Measurements from ENCODE around the gene COQ3. TPM values are rescaled to one million over a fixed set of nuclear protein-coding genes. Genes with fewer than 3 reads are reported as not detected.
A peak's percentile ranks its signal among the peaks of the same experiment; 100 is the strongest.

The COQ3 gene
- total RNA-seq, 1 donor from 2014 or later, result 12.0 TPM

- peaks cover 26 to 53% (median 42%) of the 10 kb centered on the region in 3 donors for H3K4me1 ChIP-seq (ENCODE audit: control insufficient read depth in 3 of 3, insufficient read depth in 3 of 3, low read length in 3 of 3)
- H3K27me3 ChIP-seq (ENCODE audit: control insufficient read depth in 3 of 3, insufficient read depth in 3 of 3, low read length in 3 of 3), result no peaks in the 10 kb centered on the region
- peak overlapping the region; percentile 99 to 100 (median 99) for H3K9ac ChIP-seq (ENCODE audit: low read depth in 1 of 3, low read length in 3 of 3)
- H3K36me3 ChIP-seq (ENCODE audit: control insufficient read depth in 3 of 3, insufficient read depth in 3 of 3, low read length in 3 of 3), result peaks cover 0 to 7% (median 0%) of the 10 kb centered on the region in 3 donors
- H3K4me3 ChIP-seq (ENCODE audit: low read length in 3 of 3), result peak overlapping the region; percentile 93 to 99 (median 98)
- no peaks in the 10 kb centered on the region for H3K9me3 ChIP-seq (ENCODE audit: control insufficient read depth in 3 of 3, low read length in 3 of 3)
- peak overlapping the region; percentile 100 for H3K27ac ChIP-seq (ENCODE audit: low read depth, low read length)
Observed at GRCh38 chr6:99424022-99424421, 30.0 kb upstream of the COQ3 start.

DNA sequence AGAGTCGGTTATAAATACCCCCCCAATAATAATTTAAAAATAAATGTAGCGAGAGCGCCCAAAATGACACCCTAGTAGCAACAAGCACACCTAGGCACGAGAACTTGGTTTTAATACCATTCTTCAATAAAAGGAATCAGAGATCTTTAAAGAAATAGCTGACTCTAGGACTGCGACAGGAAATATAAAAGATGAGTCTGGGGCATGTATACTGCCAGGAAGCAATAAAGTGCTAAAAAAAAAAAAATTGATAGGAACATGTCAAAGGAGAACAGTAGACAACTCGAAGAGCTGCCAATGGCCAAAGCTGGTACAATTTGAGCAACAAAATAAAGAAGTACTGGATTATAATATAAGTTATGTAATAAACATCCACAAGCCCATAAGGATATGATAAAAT is 28.9 kb upstream of the COQ3 start:
- Histone ChIP-seq H3K4me1 (ENCODE audit: control insufficient read depth in 3 of 3, insufficient read depth in 3 of 3, low read length in 3 of 3) (peaks cover 26 to 53% (median 44%) of the 10 kb centered on the region in 3 donors), H3K27ac (ENCODE audit: low read depth, low read length) (no peak overlapping the region), H3K36me3 (ENCODE audit: control insufficient read depth in 3 of 3, insufficient read depth in 3 of 3, low read length in 3 of 3) (peaks cover 0 to 7% (median 0%) of the 10 kb centered on the region in 3 donors), H3K27me3 (ENCODE audit: control insufficient read depth in 3 of 3, insufficient read depth in 3 of 3, low read length in 3 of 3) (no peaks in the 10 kb centered on the region), H3K9ac (ENCODE audit: low read depth in 1 of 3, low read length in 3 of 3) (no peak overlapping the region), H3K9me3 (ENCODE audit: control insufficient read depth in 3 of 3, low read length in 3 of 3) (no peaks in the 10 kb centered on the region), H3K4me3 (ENCODE audit: low read length in 3 of 3) (no peak overlapping the region)

- no peaks in the 10 kb centered on the region for H3K9me3 ChIP-seq (ENCODE audit: control insufficient read depth in 3 of 3, low read length in 3 of 3)
- peaks cover 3 to 29% (median 15%) of the 10 kb centered on the region in 3 donors for H3K4me1 ChIP-seq (ENCODE audit: control insufficient read depth in 3 of 3, insufficient read depth in 3 of 3, low read length in 3 of 3)
- H3K27ac ChIP-seq (ENCODE audit: low read depth, low read length), result no peak overlapping the region
- peaks cover 0 to 2% (median 0%) of the 10 kb centered on the region in 3 donors for H3K36me3 ChIP-seq (ENCODE audit: control insufficient read depth in 3 of 3, insufficient read depth in 3 of 3, low read length in 3 of 3)
- H3K27me3 ChIP-seq (ENCODE audit: control insufficient read depth in 3 of 3, insufficient read depth in 3 of 3, low read length in 3 of 3), result no peaks in the 10 kb centered on the region
- peak overlapping the region in 1 of 3 donors; percentile 57 for H3K9ac ChIP-seq (ENCODE audit: low read depth in 1 of 3, low read length in 3 of 3)
- H3K4me3 ChIP-seq (ENCODE audit: low read length in 3 of 3), result no peak overlapping the region
Observed at GRCh38 chr6:99416892-99417767, 23.1 kb upstream of the COQ3 start.

- H3K4me3 ChIP-seq (ENCODE audit: low read length in 3 of 3), result no peak overlapping the region
- H3K9me3 ChIP-seq (ENCODE audit: control insufficient read depth in 3 of 3, low read length in 3 of 3), result no peaks in the 10 kb centered on the region
- H3K27ac ChIP-seq (ENCODE audit: low read depth, low read length), result no peak overlapping the region
- no peak overlapping the region for H3K9ac ChIP-seq (ENCODE audit: low read depth in 1 of 3, low read length in 3 of 3)
- H3K4me1 ChIP-seq (ENCODE audit: control insufficient read depth in 3 of 3, insufficient read depth in 3 of 3, low read length in 3 of 3), result peaks cover 0 to 24% (median 9%) of the 10 kb centered on the region in 3 donors
- peaks cover 0 to 3% (median 0%) of the 10 kb centered on the region in 3 donors for H3K36me3 ChIP-seq (ENCODE audit: control insufficient read depth in 3 of 3, insufficient read depth in 3 of 3, low read length in 3 of 3)
- H3K27me3 ChIP-seq (ENCODE audit: control insufficient read depth in 3 of 3, insufficient read depth in 3 of 3, low read length in 3 of 3), result no peaks in the 10 kb centered on the region
Observed at GRCh38 chr6:99416226-99416625, 22.2 kb upstream of the COQ3 start.

GRCh38 chr6:99415446-99415845 is 21.5 kb upstream of the COQ3 start:
- H3K27ac ChIP-seq (ENCODE audit: low read depth, low read length), result no peak overlapping the region
- H3K9ac ChIP-seq (ENCODE audit: low read depth in 1 of 3, low read length in 3 of 3), result no peak overlapping the region
- H3K36me3 ChIP-seq (ENCODE audit: control insufficient read depth in 3 of 3, insufficient read depth in 3 of 3, low read length in 3 of 3), result peaks cover 2 to 9% (median 5%) of the 10 kb centered on the region in 3 donors
- H3K4me3 ChIP-seq (ENCODE audit: low read length in 3 of 3), result no peak overlapping the region
- no peaks in the 10 kb centered on the region for H3K27me3 ChIP-seq (ENCODE audit: control insufficient read depth in 3 of 3, insufficient read depth in 3 of 3, low read length in 3 of 3)
- no peaks in the 10 kb centered on the region for H3K9me3 ChIP-seq (ENCODE audit: control insufficient read depth in 3 of 3, low read length in 3 of 3)
- peaks cover 0 to 21% (median 9%) of the 10 kb centered on the region in 3 donors for H3K4me1 ChIP-seq (ENCODE audit: control insufficient read depth in 3 of 3, insufficient read depth in 3 of 3, low read length in 3 of 3)

- no peak overlapping the region for H3K4me3 ChIP-seq (ENCODE audit: low read length in 3 of 3)
- H3K4me1 ChIP-seq (ENCODE audit: control insufficient read depth in 3 of 3, insufficient read depth in 3 of 3, low read length in 3 of 3), result peaks cover 0 to 11% (median 6%) of the 10 kb centered on the region in 3 donors
- no peak overlapping the region for H3K27ac ChIP-seq (ENCODE audit: low read depth, low read length)
- H3K9ac ChIP-seq (ENCODE audit: low read depth in 1 of 3, low read length in 3 of 3), result no peak overlapping the region
- no peaks in the 10 kb centered on the region for H3K9me3 ChIP-seq (ENCODE audit: control insufficient read depth in 3 of 3, low read length in 3 of 3)
- peaks cover 19 to 34% (median 27%) of the 10 kb centered on the region in 3 donors for H3K36me3 ChIP-seq (ENCODE audit: control insufficient read depth in 3 of 3, insufficient read depth in 3 of 3, low read length in 3 of 3)
- no peaks in the 10 kb centered on the region for H3K27me3 ChIP-seq (ENCODE audit: control insufficient read depth in 3 of 3, insufficient read depth in 3 of 3, low read length in 3 of 3)
Observed at GRCh38 chr6:99412065-99412464, 18.1 kb upstream of the COQ3 start.

GRCh38 chr6:99409672-99410071 is 15.7 kb upstream of the COQ3 start:
- Histone ChIP-seq H3K36me3 (ENCODE audit: control insufficient read depth in 3 of 3, insufficient read depth in 3 of 3, low read length in 3 of 3) (peaks cover 30 to 58% (median 49%) of the 10 kb centered on the region in 3 donors), H3K27ac (ENCODE audit: low read depth, low read length) (no peak overlapping the region)

GRCh38 chr6:99407076-99407475 is 13.1 kb upstream of the COQ3 start:
- no peaks in the 10 kb centered on the region for H3K27me3 ChIP-seq (ENCODE audit: control insufficient read depth in 3 of 3, insufficient read depth in 3 of 3, low read length in 3 of 3)
- H3K4me3 ChIP-seq (ENCODE audit: low read length in 3 of 3), result no peak overlapping the region
- no peaks in the 10 kb centered on the region for H3K9me3 ChIP-seq (ENCODE audit: control insufficient read depth in 3 of 3, low read length in 3 of 3)
- no peak overlapping the region for H3K9ac ChIP-seq (ENCODE audit: low read depth in 1 of 3, low read length in 3 of 3)
- H3K4me1 ChIP-seq (ENCODE audit: control insufficient read depth in 3 of 3, insufficient read depth in 3 of 3, low read length in 3 of 3), result peaks cover 0 to 2% (median 0%) of the 10 kb centered on the region in 3 donors
- H3K36me3 ChIP-seq (ENCODE audit: control insufficient read depth in 3 of 3, insufficient read depth in 3 of 3, low read length in 3 of 3), result peaks cover 51 to 73% (median 71%) of the 10 kb centered on the region in 3 donors
- H3K27ac ChIP-seq (ENCODE audit: low read depth, low read length), result no peak overlapping the region

More at GRCh38 chr6:99409672-99410071, 15.7 kb upstream of the COQ3 start:
- Histone ChIP-seq H3K9ac (ENCODE audit: low read depth in 1 of 3, low read length in 3 of 3) (no peak overlapping the region), H3K9me3 (ENCODE audit: control insufficient read depth in 3 of 3, low read length in 3 of 3) (no peaks in the 10 kb centered on the region), H3K4me1 (ENCODE audit: control insufficient read depth in 3 of 3, insufficient read depth in 3 of 3, low read length in 3 of 3) (peaks cover 0 to 4% (median 0%) of the 10 kb centered on the region in 3 donors), H3K27me3 (ENCODE audit: control insufficient read depth in 3 of 3, insufficient read depth in 3 of 3, low read length in 3 of 3) (no peaks in the 10 kb centered on the region), H3K4me3 (ENCODE audit: low read length in 3 of 3) (no peak overlapping the region)

DNA sequence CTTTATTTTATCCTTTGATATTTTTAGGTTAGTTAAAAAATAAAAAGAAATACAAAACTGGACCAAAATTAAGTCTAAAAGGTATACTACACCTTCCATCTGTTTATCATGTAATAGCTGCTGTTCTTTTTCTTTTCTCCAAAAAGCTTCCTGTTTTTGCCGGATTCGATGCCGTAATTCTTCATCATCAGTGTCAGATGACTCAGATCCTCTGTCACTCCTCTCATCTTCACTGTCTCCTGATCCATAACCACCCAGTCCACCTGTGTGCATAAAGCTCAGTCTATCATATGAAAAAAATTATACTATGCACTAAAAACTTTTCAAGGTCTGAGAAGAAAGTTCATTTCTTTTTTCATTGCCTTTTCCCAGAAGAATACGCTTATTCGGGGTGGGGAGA is 8.5 kb upstream of the COQ3 start:
- Histone ChIP-seq H3K9ac (ENCODE audit: low read depth in 1 of 3, low read length in 3 of 3) (no peak overlapping the region), H3K9me3 (ENCODE audit: control insufficient read depth in 3 of 3, low read length in 3 of 3) (no peaks in the 10 kb centered on the region)

DNA sequence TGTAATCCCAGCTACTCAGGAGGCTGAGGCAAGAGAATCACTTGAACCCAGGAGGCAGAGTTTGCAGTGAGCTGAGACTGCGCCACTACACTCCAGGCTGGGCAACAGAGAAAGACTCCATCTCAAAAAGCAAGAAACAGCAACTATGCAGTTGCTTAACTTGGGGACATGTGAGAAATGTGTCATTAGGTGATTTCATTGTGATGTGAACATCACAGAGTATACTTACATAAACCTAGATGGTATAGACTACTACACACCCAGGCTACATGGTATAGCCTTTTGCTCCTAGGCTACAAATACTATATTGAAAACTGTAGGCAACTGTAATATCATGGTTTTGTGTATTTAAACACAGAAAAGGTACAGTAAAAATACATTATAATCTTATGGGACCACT is 3.3 kb upstream of the COQ3 start:
- Histone ChIP-seq H3K9ac (ENCODE audit: low read depth in 1 of 3, low read length in 3 of 3) (no peak overlapping the region), H3K36me3 (ENCODE audit: control insufficient read depth in 3 of 3, insufficient read depth in 3 of 3, low read length in 3 of 3) (peaks cover 15 to 41% (median 39%) of the 10 kb centered on the region in 3 donors), H3K27me3 (ENCODE audit: control insufficient read depth in 3 of 3, insufficient read depth in 3 of 3, low read length in 3 of 3) (no peaks in the 10 kb centered on the region), H3K27ac (ENCODE audit: low read depth, low read length) (no peak overlapping the region), H3K4me3 (ENCODE audit: low read length in 3 of 3) (no peak overlapping the region), H3K4me1 (ENCODE audit: control insufficient read depth in 3 of 3, insufficient read depth in 3 of 3, low read length in 3 of 3) (no peaks in the 10 kb centered on the region), H3K9me3 (ENCODE audit: control insufficient read depth in 3 of 3, low read length in 3 of 3) (no peaks in the 10 kb centered on the region)

More for the DNA sequence above, 8.5 kb upstream of the COQ3 start:
- Histone ChIP-seq H3K4me3 (ENCODE audit: low read length in 3 of 3) (no peak overlapping the region), H3K27ac (ENCODE audit: low read depth, low read length) (no peak overlapping the region), H3K4me1 (ENCODE audit: control insufficient read depth in 3 of 3, insufficient read depth in 3 of 3, low read length in 3 of 3) (no peaks in the 10 kb centered on the region), H3K27me3 (ENCODE audit: control insufficient read depth in 3 of 3, insufficient read depth in 3 of 3, low read length in 3 of 3) (no peaks in the 10 kb centered on the region), H3K36me3 (ENCODE audit: control insufficient read depth in 3 of 3, insufficient read depth in 3 of 3, low read length in 3 of 3) (peaks cover 48 to 87% (median 80%) of the 10 kb centered on the region in 3 donors)

All from skeletal muscle tissue (tissue), 4 donors.